Retinal pigment epithelial cell (primary cell): Measurements from ENCODE around the gene RANBP9.

ENCODE experiments used
- DNase-seq: peaks from one replicate; pipeline ENCODE4 v3.0.0-alpha.2; 2010; ENCODE audit warnings: low read depth
- H3K4me3 ChIP-seq: 2 replicates; pipeline ENCODE4 v1.5.1; 2011; ENCODE audit warnings: mild to moderate bottlenecking, low read length, control low read depth, moderate library complexity
- TF ChIP-seq, protein P1 (sequence below): conservative IDR thresholded peaks from 2 replicates; pipeline ENCODE4 v1.5.1; 2011; ENCODE audit warnings: low read depth, low read length, control low read depth, inconsistent platforms

RANBP9 gene

DNA sequence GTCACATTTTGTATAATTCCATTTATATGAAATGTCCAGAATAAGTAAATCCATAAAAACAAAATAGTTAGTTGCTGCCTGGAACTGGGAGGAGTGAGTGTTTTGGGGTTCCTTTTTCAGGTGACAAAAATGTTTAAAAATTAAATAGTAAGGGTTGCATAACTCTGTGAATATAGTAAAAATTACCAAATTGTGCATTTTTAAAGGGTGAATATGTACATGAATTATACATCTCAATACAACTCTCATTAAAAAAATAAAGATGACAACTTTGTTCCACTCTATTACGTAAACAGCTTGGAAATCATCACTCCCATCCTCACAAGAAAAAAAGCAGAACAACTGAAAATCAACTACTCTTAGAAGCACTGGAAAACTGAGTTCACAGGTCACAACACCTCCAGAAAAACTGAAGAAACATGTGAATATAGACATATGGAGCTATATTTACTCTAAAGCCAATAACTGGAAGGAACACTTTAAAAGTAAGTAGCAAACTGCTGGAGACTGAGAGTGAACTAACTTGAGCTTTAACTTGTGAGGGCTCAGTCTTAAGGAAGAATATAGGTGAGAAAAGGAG is 40.0 kb downstream of the RANBP9 start:
- TF ChIP-seq, protein P1, sequence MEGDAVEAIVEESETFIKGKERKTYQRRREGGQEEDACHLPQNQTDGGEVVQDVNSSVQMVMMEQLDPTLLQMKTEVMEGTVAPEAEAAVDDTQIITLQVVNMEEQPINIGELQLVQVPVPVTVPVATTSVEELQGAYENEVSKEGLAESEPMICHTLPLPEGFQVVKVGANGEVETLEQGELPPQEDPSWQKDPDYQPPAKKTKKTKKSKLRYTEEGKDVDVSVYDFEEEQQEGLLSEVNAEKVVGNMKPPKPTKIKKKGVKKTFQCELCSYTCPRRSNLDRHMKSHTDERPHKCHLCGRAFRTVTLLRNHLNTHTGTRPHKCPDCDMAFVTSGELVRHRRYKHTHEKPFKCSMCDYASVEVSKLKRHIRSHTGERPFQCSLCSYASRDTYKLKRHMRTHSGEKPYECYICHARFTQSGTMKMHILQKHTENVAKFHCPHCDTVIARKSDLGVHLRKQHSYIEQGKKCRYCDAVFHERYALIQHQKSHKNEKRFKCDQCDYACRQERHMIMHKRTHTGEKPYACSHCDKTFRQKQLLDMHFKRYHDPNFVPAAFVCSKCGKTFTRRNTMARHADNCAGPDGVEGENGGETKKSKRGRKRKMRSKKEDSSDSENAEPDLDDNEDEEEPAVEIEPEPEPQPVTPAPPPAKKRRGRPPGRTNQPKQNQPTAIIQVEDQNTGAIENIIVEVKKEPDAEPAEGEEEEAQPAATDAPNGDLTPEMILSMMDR, result no peak
- no peak overlapping the region for H3K4me3 ChIP-seq
- no peak for DNase-seq

DNA sequence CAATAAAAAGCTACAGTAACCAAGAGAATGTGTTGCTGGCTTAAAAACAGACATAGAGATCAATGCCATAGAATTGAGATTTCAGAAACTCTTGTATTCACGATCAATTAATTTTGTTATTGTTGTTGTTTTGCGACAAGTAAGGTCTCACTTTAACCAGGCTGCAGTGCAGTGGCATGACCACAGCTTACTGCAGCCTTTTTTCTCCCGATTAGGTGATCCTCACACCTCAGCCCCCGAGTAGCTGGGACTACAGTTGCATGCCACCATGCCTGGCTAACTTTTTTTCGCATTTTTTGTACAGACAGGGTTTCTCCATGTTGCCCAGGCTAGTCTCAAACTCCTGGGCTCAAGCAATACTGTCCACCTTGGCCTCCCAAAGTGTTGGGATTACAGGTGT is 42.2 kb downstream of the RANBP9 start:
- H3K4me3 ChIP-seq, result no peak overlapping the region
- DNase-seq, result no peak
- TF ChIP-seq, protein P1, result no peak

DNA sequence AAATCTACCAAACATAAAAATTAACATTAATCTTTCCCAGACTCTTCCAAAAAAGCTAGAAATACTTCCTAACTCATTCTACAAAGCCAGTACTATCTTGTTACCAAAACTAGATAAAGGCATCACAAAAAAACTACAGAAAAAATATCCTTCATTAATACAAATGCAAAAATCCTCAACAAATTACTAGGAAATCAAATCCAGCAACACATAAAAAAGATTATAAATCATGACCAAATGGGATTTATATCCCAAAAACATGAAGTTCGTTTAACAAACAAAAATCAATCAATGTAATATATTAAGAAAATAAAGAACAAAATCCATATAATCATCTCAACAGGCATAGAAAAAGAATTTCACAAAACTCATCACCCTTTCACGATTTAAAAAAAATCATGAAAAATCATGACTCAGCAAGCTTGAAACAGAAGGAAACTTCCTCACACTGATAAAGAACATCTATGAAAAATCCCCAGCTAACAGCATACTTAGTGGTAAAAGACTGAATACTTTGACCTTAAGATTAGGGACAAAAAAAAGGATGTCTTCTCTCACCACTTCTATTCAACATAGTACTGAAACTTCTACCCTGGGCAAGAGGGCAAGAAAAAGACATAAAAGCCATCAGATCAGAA is 43.2 kb downstream of the RANBP9 start:
- no peak overlapping the region for H3K4me3 ChIP-seq
- TF ChIP-seq, protein P1, result no peak
- no peak for DNase-seq

GRCh38 chr6:13667655-13668054 is 44.0 kb downstream of the RANBP9 start:
- no peak for DNase-seq
- TF ChIP-seq, protein P1, result no peak
- H3K4me3 ChIP-seq, result no peak overlapping the region

DNA sequence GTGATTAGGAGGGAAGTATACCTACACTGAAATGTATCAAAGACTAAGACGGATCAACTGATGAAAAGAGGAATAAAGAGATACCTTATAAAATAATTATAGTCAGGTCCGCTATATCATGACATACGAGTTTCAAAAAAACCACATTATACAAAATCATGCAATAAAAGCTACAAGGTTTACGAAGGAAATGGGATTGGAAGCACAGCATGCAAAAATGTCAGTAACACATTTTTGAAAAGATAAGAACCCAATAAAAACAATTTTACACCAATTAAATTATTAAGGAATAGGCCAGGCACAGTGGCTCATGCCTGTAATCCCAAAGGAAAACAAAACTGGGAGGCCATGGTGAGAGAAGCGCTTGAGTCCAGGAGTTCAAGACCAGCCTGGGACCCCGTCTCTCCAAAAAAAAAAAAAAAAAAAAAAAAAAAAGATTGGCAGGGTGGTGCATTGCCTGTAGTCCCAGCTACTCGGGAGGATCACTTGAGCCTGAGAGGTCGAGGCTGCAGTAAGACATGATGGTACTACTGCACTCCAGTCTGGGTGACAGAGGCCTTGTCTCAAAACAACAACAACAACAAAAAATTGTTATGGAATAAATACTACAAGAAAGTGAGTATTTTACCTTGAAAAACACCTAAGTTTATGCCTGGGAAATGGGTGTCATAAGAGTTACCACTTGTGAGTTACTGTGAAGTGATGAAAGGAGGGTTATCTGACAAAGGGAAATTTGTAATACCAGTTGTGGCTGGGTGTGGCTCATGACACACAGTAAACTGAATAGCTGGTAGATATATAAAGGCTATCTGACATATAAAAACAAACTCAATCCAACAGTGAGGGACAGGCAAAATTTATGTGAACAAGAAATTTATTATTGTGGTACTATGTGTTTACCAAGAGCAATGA is 45.2 kb downstream of the RANBP9 start:
- H3K4me3 ChIP-seq, result no peak overlapping the region
- DNase-seq, result no peak
- TF ChIP-seq, protein P1, result no peak

DNA sequence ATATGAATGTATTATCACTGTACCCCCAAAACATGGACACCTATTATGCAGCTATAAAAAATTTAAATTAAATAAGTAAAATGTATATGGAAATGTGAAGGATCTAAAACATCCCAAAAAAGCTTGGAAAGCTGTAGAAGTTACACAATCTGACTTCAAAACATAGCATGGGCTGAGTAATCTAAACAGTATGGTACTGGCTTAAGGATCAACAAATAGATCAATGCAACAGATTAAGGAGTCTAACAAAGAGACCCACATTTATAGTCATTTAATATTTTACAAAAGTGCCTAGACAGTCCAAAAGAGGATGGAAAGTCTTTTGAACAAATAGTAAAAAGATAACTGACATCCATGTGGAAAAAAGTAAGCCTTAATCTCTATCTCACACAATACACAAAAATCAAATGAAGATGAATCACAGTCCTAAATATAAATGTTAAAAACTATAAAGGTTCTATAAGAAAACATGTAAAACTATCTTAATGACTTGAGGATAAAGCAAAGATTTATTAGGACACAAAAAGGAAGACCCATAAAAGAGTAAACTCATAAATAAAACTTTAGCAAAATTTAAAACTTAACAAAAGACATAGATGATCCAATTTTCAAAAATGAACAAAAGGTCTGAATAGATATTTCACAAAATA is 46.8 kb downstream of the RANBP9 start:
- TF ChIP-seq, protein P1, result no peak
- no peak overlapping the region for H3K4me3 ChIP-seq
- no peak for DNase-seq
